Testis (tissue), 2 donors: ENCODE measurements around the gene PDZD7.

ENCODE experiments used
- CTCF ChIP-seq, 3 experiments: fragments of 450-650 bp in 2 of 3; fragments of 200-600 bp in 1 of 3; sonication (generic) in 1 of 3; IDR thresholded peaks; one replicate each; pipeline ENCODE4 v1.5.1; 2016 to 2019; ENCODE audit warnings: antibody characterized with exemption in 3 of 3, mild to moderate bottlenecking in 2 of 3, moderate library complexity in 1 of 3
- POLR2A ChIP-seq: fragments of 450-650 bp; IDR thresholded peaks from one replicate; pipeline ENCODE4 v1.6.1; 2017; ENCODE audit warnings: antibody characterized with exemption, mild to moderate bottlenecking, moderate library complexity

- TF ChIP-seq CTCF (IDR thresholded peaks at IDR 0.05) (no peak), POLR2A (no peak)
These were observed 47.8 kb downstream of the PDZD7 start for GRCh38 chr10:100982916-100983830.
